ENCODE results near the gene ELOB.

ELOB gene

DNA sequence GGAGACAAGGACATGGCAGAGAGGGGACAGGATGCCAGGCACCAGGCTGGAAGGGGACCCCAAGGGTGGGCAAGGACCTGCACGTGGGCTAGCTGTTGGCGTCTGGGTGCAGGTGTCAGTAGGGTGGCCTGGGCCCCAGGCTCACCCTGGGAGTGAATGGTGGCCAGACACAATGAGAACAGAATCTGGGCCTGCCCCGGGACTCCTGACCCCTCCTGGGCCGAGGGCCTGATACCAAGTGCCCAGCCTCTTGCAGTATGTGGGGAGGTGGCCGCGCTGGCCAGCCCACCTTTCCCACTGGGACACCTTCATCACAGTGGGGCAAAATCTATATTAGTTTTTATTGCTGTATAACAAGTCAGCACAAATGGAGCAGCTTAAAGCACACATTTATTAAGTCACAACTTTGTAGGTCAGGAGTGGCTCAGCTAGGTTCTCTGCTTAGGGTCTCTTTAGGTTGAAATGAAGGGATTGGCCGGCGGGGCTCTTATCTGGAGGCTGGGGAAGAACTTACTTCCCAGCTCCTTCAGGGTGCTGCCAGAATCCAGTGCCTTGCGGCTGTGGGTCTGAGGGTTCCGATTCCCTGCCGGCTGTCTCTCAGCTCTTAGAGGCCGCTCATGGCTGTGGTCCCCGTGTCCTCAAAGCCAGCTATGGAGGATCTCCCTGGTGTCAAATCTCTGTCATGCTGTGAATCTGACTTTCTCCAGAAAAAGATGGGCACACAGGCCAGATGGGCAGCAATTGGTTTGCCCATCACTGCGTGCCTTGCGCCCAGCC is 6.7 kb upstream of the ELOB start:
- no peak for DNase-seq (ENCODE audit: low read depth in 3 of 3)

DNA sequence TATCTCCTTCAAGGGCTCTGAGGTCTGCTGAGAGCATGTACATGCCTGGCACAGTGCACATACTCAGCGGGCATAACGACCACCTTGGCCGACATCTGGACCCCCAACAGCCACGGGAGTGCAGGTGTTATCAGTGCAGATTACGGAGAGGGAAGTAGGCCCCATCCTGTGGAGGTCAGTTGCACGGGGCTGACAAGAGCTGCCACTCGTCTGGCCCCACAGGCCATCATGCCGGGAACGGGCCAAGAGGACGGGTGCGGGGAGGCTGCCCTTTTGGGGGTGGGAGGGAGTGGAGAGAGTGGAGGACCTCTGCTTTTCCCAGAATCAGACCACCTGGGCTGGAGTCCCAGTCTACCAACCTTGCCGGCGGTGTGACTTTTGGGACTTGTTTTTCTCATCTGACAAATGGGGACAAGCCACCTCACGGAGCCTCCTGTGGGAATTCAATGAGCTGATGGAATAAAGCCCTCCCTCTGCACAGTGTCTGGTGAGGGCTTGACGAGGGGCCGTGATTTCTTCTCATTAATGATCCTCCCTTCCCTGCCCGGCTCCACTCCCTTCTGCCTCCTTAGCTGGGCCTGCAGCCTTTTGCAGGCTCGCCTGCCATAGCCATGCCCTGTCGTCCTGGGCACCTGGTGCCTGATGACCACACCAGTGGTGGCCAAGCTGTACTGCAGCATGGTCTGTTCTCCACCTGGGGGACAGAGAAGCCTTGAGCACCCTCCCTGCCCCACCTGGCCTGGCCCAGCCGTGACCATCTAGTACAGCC is 5.7 kb upstream of the ELOB start:
- no peak for DNase-seq (ENCODE audit: low read depth in 3 of 3)

DNA sequence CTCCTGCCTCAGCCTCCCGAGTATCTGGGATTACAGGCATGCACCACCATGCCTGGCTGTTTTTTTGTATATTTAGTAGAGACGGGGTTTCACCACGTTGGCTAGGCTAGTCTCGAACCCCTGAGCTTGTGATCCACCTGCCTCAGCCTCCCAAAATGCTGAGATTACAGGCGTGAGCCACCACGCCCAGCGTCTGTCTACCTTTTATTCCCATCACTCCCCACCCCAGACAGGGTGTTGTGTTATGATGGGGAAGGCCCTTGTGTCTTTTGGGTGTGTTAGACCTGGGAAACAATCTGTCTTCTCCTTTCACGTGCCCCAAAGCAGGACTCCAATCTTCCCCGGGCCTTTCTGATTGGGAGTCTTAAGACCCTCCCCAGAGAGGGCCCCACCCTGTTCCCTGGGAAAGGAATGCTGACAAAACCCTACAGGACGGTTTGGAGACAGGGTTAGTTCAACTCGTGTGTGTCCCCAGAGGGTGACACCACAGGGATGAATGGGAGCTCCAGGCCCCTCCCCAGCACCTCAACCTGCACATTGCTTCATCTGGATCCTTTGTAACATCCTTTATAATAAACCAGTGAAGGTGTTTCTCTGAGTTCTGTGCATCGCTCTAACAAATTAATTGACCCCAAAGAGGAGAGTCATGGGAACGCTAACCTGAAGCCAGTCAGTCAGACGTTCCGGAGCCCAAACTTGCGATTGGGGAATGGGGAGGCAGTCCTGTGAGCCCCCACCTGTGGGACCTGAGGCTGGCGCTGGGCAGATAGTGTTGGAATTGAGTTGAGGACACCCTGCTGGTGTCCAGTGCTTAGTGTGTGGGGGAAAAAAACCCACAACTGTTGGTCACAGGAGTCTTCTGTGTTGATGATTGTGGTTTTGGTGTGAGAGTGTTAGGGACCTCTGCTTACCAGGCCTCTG is 3.2 kb upstream of the ELOB start:
- no peak for DNase-seq (ENCODE audit: low read depth in 3 of 3)

DNA sequence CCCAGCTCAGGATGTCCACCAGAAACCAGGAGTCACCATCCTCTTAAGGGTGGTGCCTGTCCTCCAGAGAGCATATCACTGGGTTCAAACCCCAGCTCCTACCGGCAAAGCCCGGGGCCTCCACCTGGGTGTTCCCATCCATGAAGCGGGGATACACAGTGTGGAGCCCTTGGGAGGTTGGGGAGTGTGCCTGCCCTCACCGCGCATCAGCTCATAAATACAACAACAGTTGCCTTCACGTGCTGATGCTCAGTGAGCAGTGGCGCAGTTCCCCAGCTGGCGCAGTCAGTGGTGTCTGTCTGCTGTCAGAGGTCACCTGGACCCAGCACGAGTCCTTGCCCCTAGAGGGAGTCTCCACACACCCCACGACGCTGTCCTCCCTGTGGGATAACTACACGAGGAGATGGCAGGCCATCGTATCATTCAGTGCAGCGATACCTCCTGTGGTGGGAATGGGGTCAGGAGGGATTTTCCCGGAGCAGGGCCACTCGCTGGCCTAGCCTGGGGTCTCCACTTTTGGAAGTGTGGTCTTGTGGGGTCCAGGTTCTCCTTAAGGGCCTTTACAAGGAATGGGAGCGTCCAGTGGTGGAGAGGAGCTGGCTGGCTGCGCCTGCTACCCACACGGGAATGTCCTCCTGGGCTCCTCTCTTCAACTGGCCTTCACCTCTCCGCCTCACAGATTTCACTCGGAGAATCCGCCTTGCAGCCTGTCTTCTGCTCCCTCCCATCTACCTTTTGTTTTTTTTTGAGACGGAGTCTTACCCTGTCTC is 2.3 kb upstream of the ELOB start:
- no peak for DNase-seq (ENCODE audit: low read depth in 3 of 3)

DNA sequence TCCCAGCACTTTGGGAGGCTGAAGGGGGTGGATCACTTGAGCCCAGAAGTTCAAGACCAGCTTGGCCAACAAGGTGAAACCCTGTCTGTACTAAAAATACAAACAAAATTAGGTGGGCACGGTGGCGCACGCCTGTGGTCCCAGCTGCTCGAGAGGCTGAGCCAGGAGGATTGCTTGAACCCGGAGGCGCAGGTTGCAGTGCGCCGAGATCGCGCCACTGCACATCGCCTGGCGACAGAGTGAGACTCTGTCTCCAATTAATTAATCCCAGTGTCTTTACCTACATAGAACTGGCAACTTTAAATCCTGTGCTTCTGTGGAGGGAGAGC is 1.5 kb upstream of the ELOB start:
- no peak for DNase-seq (ENCODE audit: low read depth in 3 of 3)

DNA sequence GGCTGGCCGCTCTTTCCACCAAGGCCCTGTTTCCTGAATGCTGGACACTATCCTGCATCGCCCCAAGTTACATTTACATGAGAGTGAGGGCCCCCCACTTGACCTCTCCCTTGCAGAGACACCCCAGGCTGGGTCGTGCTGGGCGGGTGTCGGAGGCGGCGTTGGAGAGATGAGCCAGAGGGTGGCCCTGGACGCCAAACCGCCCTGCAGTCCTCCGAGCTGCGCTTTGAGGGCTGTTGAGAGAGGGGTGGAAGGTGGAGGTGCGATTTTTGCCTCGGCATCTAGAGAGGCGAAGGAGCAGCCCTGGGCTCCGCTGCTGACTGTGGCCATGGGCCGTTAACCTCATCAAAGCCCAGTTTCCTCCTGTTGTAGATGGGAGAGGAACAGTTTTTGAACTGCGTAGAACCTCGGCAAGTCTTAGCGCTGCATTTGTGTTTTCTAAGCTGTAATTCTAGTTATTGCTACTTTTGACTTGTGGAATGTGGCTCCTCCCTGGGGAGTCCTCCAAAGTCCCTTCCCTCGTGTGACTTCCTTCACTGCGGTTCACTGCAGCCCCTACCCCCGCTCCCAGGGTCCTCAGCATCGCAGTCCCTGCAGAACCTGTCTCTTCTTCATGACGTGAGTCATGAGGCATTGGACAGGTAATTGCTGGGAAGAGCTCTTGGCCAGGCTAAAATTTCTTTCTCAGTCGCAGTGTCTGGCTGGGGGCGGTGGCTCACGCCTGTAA is 986 bp upstream of the ELOB start:
- DNase-seq (ENCODE audit: low read depth in 3 of 3), result no peak

DNA sequence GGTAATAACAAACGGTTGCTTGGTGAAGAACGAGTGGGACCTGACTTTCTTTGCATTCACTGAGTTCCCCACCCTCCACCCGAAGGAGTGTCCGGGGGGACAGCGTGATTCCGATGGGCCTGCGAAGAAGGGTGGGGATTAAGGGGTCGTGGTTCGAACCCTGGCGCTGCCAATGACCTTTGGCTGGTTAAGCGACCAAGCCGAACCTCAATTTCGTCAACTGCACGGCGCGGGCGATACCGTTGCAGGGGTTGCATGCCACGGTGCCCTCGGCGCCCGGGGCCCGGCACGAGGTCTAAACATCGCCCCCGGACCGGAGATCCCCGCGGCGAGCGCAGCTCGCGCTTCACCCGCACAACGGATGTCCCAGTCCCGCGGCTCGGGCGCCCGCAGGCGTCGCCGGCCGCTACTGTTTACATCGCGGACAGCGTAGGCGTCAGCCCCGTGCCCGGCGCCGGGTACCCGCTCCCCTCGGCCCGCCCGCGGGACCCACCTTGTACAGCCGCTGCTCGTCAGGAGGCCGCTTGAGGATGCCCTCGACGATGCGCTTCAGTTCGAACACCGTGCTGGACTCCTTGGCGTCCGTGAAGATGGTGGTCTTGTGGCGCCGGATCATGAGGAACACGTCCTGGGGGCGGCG is 460 bp downstream of the ELOB start:
- no peak for DNase-seq (ENCODE audit: low read depth in 3 of 3)

DNA sequence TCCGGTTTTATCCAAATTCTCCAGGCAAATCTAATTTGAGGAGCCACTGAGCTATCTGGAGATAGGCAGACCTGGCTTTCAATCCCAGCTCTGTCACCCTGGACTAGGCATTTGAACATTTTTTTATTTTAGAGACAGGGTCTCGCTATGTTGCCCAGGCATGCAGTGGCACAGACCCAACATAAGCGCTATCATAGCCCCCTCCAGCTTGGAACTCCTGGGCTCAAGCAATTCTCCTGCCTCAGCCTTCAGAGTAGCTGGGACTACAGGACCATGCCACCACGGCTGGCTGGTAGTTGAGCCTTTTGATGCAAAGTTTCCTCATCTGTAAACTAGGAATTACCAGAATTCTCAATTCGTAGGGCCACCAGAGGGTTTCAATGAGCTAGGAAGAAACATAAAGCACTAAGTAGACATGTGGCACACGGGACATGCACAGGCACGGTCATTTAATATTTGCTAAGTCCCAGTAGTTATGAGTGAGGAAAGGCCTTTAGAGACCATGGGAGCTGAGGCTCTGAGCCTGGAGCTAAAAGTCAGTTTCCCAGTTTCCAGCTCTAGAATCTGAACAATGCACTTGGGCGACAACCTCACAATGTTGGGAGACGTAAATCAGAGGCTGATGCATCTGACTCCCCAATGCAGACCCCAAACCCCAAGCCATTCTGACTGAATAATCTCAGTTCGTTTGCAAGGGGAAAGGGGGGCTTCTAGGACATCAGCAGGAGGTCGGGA is 1.1 kb downstream of the ELOB start:
- DNase-seq (ENCODE audit: low read depth in 3 of 3), result no peak

DNA sequence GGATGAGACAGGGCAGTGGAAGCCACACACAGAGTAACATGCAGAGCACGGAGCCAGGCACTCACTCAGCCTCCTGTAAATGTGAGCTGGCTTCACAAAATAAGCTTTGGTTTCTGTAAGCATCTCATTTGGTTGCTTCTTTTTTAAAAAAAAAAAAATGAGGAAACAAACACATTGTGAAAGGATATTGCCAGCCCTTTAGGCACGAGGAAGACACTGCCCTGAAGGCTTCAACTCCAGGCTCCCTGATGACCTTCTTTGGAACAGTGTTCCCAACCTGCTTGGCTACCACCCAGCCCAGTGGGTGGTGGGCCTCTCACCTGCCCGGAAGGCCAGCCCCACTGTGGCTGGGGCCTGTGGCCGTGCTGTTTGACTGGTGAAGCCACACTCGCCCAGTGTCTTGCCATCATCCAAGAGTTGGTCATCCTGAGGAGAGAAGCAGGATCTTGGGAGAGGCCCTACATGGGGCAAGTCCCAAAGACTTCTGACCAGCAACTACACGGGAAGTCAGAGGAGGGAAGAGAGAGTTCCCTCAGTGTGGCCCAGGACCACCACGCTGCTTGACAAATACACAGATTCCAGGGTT is 1.9 kb downstream of the ELOB start:
- no peak for DNase-seq (ENCODE audit: low read depth in 3 of 3)

DNA sequence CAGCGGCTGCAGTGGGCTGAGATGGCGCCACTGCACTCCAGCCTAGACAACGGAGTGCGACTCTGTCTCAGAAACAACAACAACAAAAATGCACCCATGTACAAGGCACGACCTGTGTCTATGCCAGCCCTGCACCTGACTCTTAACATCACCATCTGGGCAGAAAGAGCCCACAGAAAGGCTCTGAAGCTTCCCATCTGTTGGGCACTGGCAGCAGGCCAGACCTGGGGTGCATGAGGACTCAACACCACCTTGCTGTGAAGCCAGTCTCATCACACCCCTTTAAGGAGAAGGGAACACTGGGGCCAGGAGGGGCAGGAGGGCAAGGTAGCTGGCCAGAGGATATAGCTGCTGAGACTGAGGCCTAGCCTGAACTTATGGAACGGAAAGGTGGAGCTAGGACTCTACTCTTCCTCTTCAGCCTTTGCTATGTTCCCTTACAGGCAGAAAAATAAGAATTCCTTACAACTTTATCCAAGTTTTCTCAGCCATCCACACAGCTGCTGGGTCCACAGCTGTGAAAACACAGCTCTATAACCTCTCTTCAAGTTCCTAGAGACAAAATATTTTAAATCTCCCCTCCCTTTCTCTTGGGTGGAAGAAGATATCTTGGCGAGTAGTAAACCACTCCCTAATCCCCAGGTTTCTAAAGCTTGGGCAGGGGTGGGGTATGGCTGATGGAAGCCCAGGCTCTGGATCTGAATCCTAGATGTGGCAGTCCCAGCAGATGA is 2.8 kb downstream of the ELOB start:
- no peak for DNase-seq (ENCODE audit: low read depth in 3 of 3)

DNA sequence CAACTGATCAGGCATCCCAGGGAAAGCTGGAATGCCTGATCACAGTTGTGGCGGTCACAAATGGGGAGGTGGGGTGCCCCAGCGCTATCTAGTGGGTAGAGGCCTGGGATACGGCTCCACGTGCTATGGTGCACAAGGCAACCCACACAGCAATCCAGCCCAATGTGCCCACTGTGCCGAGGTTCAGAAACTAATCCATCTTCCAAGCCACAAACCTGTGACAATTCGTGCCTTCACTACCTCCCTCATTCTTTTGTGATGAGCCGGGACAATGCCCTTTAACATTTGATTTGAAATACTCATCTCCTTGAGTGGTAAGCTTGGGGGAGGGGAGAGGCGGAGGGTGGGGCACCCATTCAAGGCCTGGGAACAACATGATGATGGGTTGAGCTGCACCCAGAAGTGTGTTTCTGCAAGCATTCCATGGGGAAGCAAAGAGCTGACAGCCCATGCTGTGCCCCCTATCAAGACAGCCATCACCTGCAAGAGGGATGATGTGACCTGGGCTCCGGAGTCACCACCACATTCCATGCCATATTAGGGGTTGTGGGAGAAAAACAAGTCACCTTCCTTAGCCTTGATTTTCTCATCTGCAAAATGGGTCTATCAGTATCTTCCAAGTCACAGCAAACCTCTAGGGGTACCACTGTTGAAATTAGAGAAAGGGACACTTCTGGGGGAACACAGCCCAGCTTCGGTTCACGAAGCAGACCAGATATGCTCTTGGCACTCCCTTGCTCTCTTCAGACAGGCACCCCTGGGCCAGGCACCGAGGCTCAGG is 3.7 kb downstream of the ELOB start:
- DNase-seq (ENCODE audit: low read depth in 3 of 3), result no peak

DNA sequence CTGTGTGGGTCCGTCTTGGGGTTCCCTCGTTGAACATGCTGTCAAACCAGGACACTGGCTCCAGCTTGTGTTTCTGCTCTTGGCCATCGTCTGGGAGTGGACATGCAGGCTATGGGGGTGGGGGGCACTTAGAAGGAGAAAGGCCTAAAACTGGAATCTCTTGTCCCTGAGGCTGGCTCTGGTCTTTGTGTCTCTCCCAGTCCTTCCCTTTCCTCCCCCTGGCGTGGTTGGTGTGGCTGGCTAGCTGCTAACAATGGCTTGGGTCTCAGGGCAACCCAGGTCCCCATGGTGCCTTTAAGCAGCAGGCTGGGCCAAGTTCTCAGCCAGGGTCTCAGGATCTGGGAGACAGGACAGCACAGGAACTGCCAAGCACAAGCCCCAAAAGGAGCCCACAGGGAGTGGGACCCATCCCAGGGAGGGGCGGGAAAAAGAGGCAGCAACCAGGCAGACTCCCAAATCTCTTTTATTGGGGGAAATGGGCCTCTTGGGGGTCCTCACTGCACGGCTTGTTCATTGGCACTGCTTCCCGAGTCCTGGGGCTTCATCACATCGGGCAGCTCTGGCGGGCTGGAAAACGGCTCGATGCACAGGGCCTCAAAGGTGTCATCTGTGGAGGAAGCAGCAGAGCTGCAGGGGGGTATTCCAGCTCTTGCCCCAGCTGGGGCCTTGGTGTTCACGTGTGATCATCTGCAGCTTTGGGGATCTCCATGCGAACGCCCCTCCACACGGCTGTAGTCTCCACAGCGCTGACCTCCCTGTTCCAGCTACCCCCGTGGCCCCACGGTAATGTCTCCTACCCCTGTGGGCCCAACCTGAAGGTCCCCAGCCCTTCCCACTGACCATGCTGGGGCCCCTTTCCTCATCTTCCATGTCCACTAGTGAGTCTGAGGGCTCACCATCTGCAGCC is 5.3 kb downstream of the ELOB start:
- no peak for DNase-seq (ENCODE audit: low read depth in 3 of 3)

DNA sequence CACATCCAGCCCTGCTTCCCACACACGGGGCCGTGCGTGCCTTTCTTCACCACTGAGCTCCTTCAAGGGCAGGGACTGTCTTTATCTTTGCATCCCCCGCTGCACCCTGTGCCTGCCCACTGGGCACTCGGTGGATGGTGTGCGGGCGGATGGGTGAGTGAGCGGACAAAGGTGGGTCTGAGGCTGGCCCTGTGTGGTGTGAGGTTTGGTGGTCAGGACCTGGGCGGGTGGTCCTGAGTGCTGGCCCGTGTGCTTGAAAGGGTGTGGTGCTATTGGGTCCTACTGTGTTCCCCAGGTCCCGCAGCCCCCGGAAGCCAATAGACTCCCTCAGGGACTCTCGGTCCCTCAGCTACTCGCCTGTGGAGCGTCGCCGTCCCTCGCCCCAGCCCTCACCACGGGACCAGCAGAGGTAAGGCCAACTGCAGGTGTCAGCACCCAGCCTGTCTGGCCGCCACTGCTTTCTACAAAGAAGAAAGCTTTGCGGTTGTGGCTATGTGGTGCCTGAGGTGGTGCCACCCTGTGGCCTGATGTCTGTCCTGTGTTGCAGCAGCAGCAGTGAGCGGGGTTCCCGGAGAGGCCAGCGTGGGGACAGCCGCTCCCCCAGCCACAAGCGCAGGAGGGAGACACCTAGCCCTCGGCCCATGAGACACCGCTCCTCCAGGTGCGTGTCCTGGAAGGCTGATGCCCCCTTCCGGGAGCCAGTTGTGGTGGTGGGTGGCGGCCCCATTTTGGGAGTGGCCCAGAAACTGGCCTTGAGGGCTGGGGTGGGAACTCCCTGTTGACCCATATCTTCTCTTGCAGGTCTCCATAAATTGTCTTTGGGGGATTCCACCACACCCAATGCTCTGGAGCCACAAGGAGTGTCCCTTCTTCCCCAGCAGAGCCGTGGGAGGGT is 6.8 kb downstream of the ELOB start:
- no peak for DNase-seq (ENCODE audit: low read depth in 3 of 3)

DNA sequence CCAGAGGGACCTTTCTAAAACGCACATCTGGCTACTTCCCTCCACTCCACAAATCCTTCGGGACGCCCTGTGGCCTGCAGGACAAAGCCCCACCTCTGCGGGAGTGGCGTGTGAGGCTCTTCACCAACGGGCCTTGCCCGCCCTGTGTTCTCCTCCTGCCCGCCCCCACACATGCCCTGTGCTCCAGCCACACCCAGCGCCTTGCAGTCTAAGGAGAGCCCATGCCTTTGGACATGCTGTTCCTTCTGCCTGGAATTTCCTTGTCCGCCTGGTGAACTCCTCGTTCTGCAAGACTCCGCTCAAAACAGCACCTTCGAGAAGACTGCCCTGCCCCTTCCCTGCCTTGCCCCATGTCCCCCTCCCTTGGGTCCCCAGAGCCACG is 7.4 kb downstream of the ELOB start:
- no peak for DNase-seq (ENCODE audit: low read depth in 3 of 3)

DNA sequence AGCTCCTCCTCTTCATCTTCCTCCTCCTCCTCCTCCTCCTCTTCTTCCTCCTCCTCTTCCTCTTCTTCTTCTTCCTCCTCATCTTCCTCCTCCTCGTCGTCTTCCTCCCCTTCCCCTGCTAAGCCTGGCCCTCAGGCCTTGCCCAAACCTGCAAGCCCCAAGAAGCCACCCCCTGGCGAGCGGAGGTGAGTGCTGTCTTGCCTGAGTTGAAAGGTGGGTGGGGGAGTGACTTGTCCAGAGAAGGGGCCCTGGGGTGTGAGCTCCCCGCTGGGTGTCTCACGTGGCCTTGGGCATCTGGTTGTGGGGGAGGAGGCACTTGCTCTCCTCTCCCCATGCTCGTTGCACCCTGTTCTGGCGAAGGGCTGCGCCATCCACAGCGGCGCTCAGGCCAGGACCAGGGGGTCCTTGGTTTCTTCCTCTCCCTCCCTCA is 8.0 kb downstream of the ELOB start:
- DNase-seq (ENCODE audit: low read depth in 3 of 3), result no peak

Measured in stimulated activated CD4-positive, alpha-beta T cell treated with anti-CD3 and anti-CD28 coated beads, TNF-alpha, amount 100 ng/mL, for 48 hours (primary cell).